ENCODE measurements around the gene DIRAS2.
A peak's percentile ranks its signal among the peaks of the same experiment; 100 is the strongest.
"Not testable (repeated sequence)": the region's sequence is repeated elsewhere in the genome, so short reads cannot be mapped to it uniquely, and the experiment has no call there.

DIRAS2 gene

GRCh38 chr9:90642570-90643539 is at the start of gene DIRAS2:
Gene DIRAS2 (minus strand): TSS chr9:90642824. CDS start chr9:90613827, 28,997 bp downstream.
- Histone ChIP-seq H4K20me1 (no peaks in the 10 kb centered on the region), H3K36me3 (no peaks in the 10 kb centered on the region), H3K27ac (no peak within 1 kb of the TSS), H3K4me2 (peak within 1 kb of the TSS; percentile 76), H3K4me3 (peak within 1 kb of the TSS; percentile 63), H3K9ac (no peak within 1 kb of the TSS), H3K4me1 (no peaks in the 10 kb centered on the region), H3K9me3 (peaks cover 5% of the 10 kb centered on the region; the same call in 1 of the 2 replicates), H3K27me3 (peaks cover 24% of the 10 kb centered on the region)
- no peak for TF ChIP-seq Cebpa-rat (IDR thresholded peaks at IDR 0.05)

- Histone ChIP-seq H3K4me3 (no peak overlapping the region), H3K27ac (no peak overlapping the region), H3K27me3 (no peaks in the 10 kb centered on the region), H3K9ac (no peak overlapping the region), H3K4me2 (no peak overlapping the region), H3K36me3 (no peaks in the 10 kb centered on the region), H3K4me1 (peaks cover 15% of the 10 kb centered on the region; the same call in 1 of the 2 replicates), H4K20me1 (no peaks in the 10 kb centered on the region), H3K9me3 (peaks cover 17% of the 10 kb centered on the region)
- TF ChIP-seq Cebpa-rat (IDR thresholded peaks at IDR 0.05) = no peak
These were observed 42.1 kb upstream of the DIRAS2 start for GRCh38 chr9:90684736-90685135.

GRCh38 chr9:90684106-90684505 is 41.5 kb upstream of the DIRAS2 start:
- no peak overlapping the region for H3K4me2 ChIP-seq
- TF ChIP-seq Cebpa-rat (IDR thresholded peaks at IDR 0.05) = no peak
- no peaks in the 10 kb centered on the region for H4K20me1 ChIP-seq
- H3K4me3 ChIP-seq = no peak overlapping the region
- no peaks in the 10 kb centered on the region for H3K27me3 ChIP-seq
- H3K27ac ChIP-seq = no peak overlapping the region
- no peak overlapping the region for H3K9ac ChIP-seq
- H3K36me3 ChIP-seq = no peaks in the 10 kb centered on the region
- peaks cover 17% of the 10 kb centered on the region for H3K9me3 ChIP-seq
- H3K4me1 ChIP-seq = peaks cover 15% of the 10 kb centered on the region; the same call in 1 of the 2 replicates

- H4K20me1 ChIP-seq = no peaks in the 10 kb centered on the region
- no peaks in the 10 kb centered on the region for H3K4me1 ChIP-seq
- no peak overlapping the region for H3K4me2 ChIP-seq
- H3K9ac ChIP-seq = no peak overlapping the region
- no peaks in the 10 kb centered on the region for H3K36me3 ChIP-seq
- no peak overlapping the region for H3K27ac ChIP-seq
- H3K27me3 ChIP-seq = no peaks in the 10 kb centered on the region
- H3K4me3 ChIP-seq = no peak overlapping the region
- no peaks in the 10 kb centered on the region for H3K9me3 ChIP-seq
- TF ChIP-seq Cebpa-rat (IDR thresholded peaks at IDR 0.05) = no peak
These were observed 37.9 kb upstream of the DIRAS2 start for GRCh38 chr9:90680534-90680933.

- Histone ChIP-seq H3K9me3 (no peaks in the 10 kb centered on the region; the same call in 1 of the 2 replicates), H4K20me1 (no peaks in the 10 kb centered on the region), H3K36me3 (no peaks in the 10 kb centered on the region), H3K9ac (no peak overlapping the region), H3K4me2 (no peak overlapping the region), H3K27me3 (no peaks in the 10 kb centered on the region), H3K4me1 (no peaks in the 10 kb centered on the region), H3K27ac (no peak overlapping the region), H3K4me3 (no peak overlapping the region)
- TF ChIP-seq Cebpa-rat (IDR thresholded peaks at IDR 0.05) = no peak
These were observed 22.4 kb upstream of the DIRAS2 start for GRCh38 chr9:90665072-90665471.

- H3K4me2 ChIP-seq = no peak overlapping the region
- H3K36me3 ChIP-seq = no peaks in the 10 kb centered on the region
- no peaks in the 10 kb centered on the region for H3K4me1 ChIP-seq
- TF ChIP-seq Cebpa-rat (IDR thresholded peaks at IDR 0.05) = no peak
- no peak overlapping the region for H3K9ac ChIP-seq
- H3K27me3 ChIP-seq = no peaks in the 10 kb centered on the region
- H4K20me1 ChIP-seq = no peaks in the 10 kb centered on the region
- no peaks in the 10 kb centered on the region for H3K9me3 ChIP-seq
- no peak overlapping the region for H3K27ac ChIP-seq
- H3K4me3 ChIP-seq = no peak overlapping the region
These were observed 17.2 kb upstream of the DIRAS2 start for GRCh38 chr9:90659650-90660364.

GRCh38 chr9:90658783-90659182 is 16.2 kb upstream of the DIRAS2 start:
- no peaks in the 10 kb centered on the region for H3K27me3 ChIP-seq
- no peak; the same call in 1 of the 2 replicates for TF ChIP-seq Cebpa-rat (IDR thresholded peaks at IDR 0.05)
- H3K36me3 ChIP-seq = no peaks in the 10 kb centered on the region
- no peak overlapping the region for H3K27ac ChIP-seq
- no peak overlapping the region for H3K9ac ChIP-seq
- no peaks in the 10 kb centered on the region for H3K9me3 ChIP-seq
- H4K20me1 ChIP-seq = no peaks in the 10 kb centered on the region
- no peak overlapping the region for H3K4me3 ChIP-seq
- H3K4me2 ChIP-seq = no peak overlapping the region
- no peaks in the 10 kb centered on the region for H3K4me1 ChIP-seq

- H3K27me3 ChIP-seq = no peaks in the 10 kb centered on the region
- no peaks in the 10 kb centered on the region for H3K36me3 ChIP-seq
- no peaks in the 10 kb centered on the region for H4K20me1 ChIP-seq
- H3K4me1 ChIP-seq = no peaks in the 10 kb centered on the region
- no peak overlapping the region for H3K4me3 ChIP-seq
- H3K4me2 ChIP-seq = no peak overlapping the region
- no peak overlapping the region for H3K27ac ChIP-seq
- no peaks in the 10 kb centered on the region for H3K9me3 ChIP-seq
- no peak overlapping the region for H3K9ac ChIP-seq
- no peak for TF ChIP-seq Cebpa-rat (IDR thresholded peaks at IDR 0.05)
These were observed 15.6 kb upstream of the DIRAS2 start for GRCh38 chr9:90658181-90658580.

- H4K20me1 ChIP-seq, H3K27ac ChIP-seq, H3K27me3 ChIP-seq, H3K36me3 ChIP-seq, H3K9me3 ChIP-seq, H3K4me2 ChIP-seq, H3K9ac ChIP-seq, H3K4me1 ChIP-seq, H3K4me3 ChIP-seq: not testable (repeated sequence)
These were observed 14.3 kb upstream of the DIRAS2 start for GRCh38 chr9:90656876-90657275.

- H3K4me2 ChIP-seq = no peak overlapping the region
- H3K27ac ChIP-seq = no peak overlapping the region
- no peak overlapping the region for H3K4me3 ChIP-seq
- no peak overlapping the region for H3K9ac ChIP-seq
- no peaks in the 10 kb centered on the region for H3K36me3 ChIP-seq
- no peak for TF ChIP-seq Cebpa-rat (IDR thresholded peaks at IDR 0.05)
- no peaks in the 10 kb centered on the region for H3K27me3 ChIP-seq
- no peaks in the 10 kb centered on the region for H3K4me1 ChIP-seq
- peaks cover 18% of the 10 kb centered on the region for H3K9me3 ChIP-seq
- H4K20me1 ChIP-seq = no peaks in the 10 kb centered on the region
These were observed 8.6 kb upstream of the DIRAS2 start for GRCh38 chr9:90651246-90651645.
